ENCODE results near the gene OSBPL10. TPM values are rescaled to one million over a fixed set of nuclear protein-coding genes. Genes with fewer than 3 reads are reported as not detected.

OSBPL10 gene
- polyA plus RNA-seq, 2 of the 4 experiments (the other 2 are of a cell fraction), result 9.2 to 17.0 TPM

DNA sequence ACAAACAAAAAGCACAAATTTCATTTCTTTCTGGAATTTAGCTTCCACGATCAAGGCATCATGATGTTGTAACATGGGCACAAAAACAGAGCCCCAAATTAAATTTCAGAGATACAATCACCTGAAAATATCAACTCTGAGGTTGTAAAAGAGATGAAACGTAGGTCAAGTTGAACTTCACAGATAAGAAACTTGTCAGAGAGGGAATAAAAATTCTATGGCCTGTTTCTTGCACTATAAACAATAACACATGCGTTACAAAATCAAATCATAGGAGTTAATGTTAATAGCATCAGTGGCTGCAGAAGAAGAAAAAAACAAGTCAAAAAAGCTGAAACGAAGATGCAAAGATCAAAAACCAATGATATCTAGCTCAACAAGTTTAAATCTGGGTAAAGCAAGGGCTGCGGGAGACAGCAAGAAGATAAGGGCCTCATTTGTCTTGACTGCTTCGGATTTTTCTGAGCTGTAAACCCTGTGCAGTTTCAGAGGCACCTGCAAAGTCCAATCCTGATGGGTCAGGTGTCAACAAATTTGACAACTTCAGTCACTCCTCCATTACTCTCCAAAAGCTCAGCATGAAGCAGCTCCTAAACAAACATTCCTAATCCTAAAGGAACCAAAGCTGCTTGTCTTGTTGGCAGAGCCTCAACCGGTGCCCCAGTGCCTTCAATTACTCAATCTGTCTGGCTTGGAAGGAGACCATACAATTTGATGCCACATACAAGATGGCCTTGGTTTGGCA, 228.6 kb downstream of the OSBPL10 start:
- H3K4me2 ChIP-seq, result no peak overlapping the region
- no peak for ATAC-seq
- ChIA-PET POLR2A (no interaction called here), CTCF (interaction anchor here (0.7 to 1.3 kb wide), 4 partner anchors 16 to 751 kb away, joined by 3 read pairs; no protein-coding TSS in a partner anchor)
- no peak overlapping the region for H3K4me3 ChIP-seq
- H3K27ac ChIP-seq, result no peak overlapping the region
- no peaks in the 10 kb centered on the region for H3K4me1 ChIP-seq
- no peak for DNase-seq (ENCODE audit: low read depth in 1 of 2, low spot score in 1 of 2)
- FAIRE-seq, result no peak
- TF ChIP-seq, protein P1, sequence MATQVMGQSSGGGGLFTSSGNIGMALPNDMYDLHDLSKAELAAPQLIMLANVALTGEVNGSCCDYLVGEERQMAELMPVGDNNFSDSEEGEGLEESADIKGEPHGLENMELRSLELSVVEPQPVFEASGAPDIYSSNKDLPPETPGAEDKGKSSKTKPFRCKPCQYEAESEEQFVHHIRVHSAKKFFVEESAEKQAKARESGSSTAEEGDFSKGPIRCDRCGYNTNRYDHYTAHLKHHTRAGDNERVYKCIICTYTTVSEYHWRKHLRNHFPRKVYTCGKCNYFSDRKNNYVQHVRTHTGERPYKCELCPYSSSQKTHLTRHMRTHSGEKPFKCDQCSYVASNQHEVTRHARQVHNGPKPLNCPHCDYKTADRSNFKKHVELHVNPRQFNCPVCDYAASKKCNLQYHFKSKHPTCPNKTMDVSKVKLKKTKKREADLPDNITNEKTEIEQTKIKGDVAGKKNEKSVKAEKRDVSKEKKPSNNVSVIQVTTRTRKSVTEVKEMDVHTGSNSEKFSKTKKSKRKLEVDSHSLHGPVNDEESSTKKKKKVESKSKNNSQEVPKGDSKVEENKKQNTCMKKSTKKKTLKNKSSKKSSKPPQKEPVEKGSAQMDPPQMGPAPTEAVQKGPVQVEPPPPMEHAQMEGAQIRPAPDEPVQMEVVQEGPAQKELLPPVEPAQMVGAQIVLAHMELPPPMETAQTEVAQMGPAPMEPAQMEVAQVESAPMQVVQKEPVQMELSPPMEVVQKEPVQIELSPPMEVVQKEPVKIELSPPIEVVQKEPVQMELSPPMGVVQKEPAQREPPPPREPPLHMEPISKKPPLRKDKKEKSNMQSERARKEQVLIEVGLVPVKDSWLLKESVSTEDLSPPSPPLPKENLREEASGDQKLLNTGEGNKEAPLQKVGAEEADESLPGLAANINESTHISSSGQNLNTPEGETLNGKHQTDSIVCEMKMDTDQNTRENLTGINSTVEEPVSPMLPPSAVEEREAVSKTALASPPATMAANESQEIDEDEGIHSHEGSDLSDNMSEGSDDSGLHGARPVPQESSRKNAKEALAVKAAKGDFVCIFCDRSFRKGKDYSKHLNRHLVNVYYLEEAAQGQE (IDR thresholded peaks at IDR 0.05), result no peak
- TF ChIP-seq MYC (IDR thresholded peaks at IDR 0.05; ENCODE audit: borderline replicate concordance, low read length) (no peak), NPAS2 (CRISPR knock-in tag; IDR thresholded peaks at IDR 0.05; ENCODE audit: borderline replicate concordance) (no peak), KDM1A (IDR thresholded peaks at IDR 0.05; ENCODE audit: low read depth) (no peak), ZC3H11A (IDR thresholded peaks at IDR 0.05) (no peak)
- TF ChIP-seq, protein P2, sequence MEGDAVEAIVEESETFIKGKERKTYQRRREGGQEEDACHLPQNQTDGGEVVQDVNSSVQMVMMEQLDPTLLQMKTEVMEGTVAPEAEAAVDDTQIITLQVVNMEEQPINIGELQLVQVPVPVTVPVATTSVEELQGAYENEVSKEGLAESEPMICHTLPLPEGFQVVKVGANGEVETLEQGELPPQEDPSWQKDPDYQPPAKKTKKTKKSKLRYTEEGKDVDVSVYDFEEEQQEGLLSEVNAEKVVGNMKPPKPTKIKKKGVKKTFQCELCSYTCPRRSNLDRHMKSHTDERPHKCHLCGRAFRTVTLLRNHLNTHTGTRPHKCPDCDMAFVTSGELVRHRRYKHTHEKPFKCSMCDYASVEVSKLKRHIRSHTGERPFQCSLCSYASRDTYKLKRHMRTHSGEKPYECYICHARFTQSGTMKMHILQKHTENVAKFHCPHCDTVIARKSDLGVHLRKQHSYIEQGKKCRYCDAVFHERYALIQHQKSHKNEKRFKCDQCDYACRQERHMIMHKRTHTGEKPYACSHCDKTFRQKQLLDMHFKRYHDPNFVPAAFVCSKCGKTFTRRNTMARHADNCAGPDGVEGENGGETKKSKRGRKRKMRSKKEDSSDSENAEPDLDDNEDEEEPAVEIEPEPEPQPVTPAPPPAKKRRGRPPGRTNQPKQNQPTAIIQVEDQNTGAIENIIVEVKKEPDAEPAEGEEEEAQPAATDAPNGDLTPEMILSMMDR (IDR thresholded peaks at IDR 0.05), result no peak
- TF ChIP-seq, protein P3, sequence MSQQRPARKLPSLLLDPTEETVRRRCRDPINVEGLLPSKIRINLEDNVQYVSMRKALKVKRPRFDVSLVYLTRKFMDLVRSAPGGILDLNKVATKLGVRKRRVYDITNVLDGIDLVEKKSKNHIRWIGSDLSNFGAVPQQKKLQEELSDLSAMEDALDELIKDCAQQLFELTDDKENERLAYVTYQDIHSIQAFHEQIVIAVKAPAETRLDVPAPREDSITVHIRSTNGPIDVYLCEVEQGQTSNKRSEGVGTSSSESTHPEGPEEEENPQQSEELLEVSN (IDR thresholded peaks at IDR 0.05; ENCODE audit: borderline replicate concordance, low read depth), result no peak
- 63% methylated on average over 7 of the region's 7 CpGs for WGBS (ENCODE audit: missing lambda C conversion rate)
- H3K9me3 ChIP-seq, result no peaks in the 10 kb centered on the region

GRCh38 chr3:31750341-31750740, 230.7 kb downstream of the OSBPL10 start:
- H3K9me3 ChIP-seq, result no peaks in the 10 kb centered on the region
- no peak overlapping the region for H3K27ac ChIP-seq
- TF ChIP-seq, protein P4, sequence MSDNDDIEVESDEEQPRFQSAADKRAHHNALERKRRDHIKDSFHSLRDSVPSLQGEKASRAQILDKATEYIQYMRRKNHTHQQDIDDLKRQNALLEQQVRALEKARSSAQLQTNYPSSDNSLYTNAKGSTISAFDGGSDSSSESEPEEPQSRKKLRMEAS (IDR thresholded peaks at IDR 0.05), result no peak
- no peak for TF ChIP-seq HES2 (IDR thresholded peaks at IDR 0.05)
- TF ChIP-seq PHF8 (IDR thresholded peaks at IDR 0.05; ENCODE audit: borderline replicate concordance, low read depth), result no peak
- no peak for TF ChIP-seq HOXA7 (CRISPR knock-in tag; IDR thresholded peaks at IDR 0.05)
- TF ChIP-seq POLR2AphosphoS2 (conservative IDR thresholded peaks at IDR 0.05; ENCODE audit: low read length), result no peak
- no peak for TF ChIP-seq EHMT2 (IDR thresholded peaks at IDR 0.05; ENCODE audit: low read depth)
- no peak for TF ChIP-seq BHLHE40 (IDR thresholded peaks at IDR 0.05; ENCODE audit: low read depth, low read length)
- no peak for TF ChIP-seq EP300 (IDR thresholded peaks at IDR 0.05)
- TF ChIP-seq RNF2 (IDR thresholded peaks at IDR 0.05; ENCODE audit: borderline replicate concordance, low read depth), result no peak
- no peak for TF ChIP-seq NPAS2 (CRISPR knock-in tag; IDR thresholded peaks at IDR 0.05; ENCODE audit: borderline replicate concordance)
- TF ChIP-seq, protein P5, sequence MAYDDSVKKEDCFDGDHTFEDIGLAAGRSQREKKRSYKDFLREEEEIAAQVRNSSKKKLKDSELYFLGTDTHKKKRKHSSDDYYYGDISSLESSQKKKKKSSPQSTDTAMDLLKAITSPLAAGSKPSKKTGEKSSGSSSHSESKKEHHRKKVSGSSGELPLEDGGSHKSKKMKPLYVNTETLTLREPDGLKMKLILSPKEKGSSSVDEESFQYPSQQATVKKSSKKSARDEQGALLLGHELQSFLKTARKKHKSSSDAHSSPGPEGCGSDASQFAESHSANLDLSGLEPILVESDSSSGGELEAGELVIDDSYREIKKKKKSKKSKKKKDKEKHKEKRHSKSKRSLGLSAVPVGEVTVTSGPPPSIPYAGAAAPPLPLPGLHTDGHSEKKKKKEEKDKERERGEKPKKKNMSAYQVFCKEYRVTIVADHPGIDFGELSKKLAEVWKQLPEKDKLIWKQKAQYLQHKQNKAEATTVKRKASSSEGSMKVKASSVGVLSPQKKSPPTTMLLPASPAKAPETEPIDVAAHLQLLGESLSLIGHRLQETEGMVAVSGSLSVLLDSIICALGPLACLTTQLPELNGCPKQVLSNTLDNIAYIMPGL (CRISPR knock-in tag; IDR thresholded peaks at IDR 0.05; ENCODE audit: borderline replicate concordance), result no peak
- TF ChIP-seq CHD4 (IDR thresholded peaks at IDR 0.05; ENCODE audit: borderline replicate concordance), result no peak
- no peak for TF ChIP-seq SMC3 (IDR thresholded peaks at IDR 0.05)
- TF ChIP-seq MYC (IDR thresholded peaks at IDR 0.05; ENCODE audit: borderline replicate concordance, low read length), result no peak
- TF ChIP-seq HEYL (CRISPR knock-in tag; IDR thresholded peaks at IDR 0.05), result no peak
- TF ChIP-seq NFE2L2 (conservative IDR thresholded peaks at IDR 0.05; ENCODE audit: low read length), result no peak
- no peak for TF ChIP-seq POLR2A (IDR thresholded peaks at IDR 0.05; ENCODE audit: low read length)
- TF ChIP-seq JUNB (IDR thresholded peaks at IDR 0.05), result no peak
- TF ChIP-seq, protein P6, sequence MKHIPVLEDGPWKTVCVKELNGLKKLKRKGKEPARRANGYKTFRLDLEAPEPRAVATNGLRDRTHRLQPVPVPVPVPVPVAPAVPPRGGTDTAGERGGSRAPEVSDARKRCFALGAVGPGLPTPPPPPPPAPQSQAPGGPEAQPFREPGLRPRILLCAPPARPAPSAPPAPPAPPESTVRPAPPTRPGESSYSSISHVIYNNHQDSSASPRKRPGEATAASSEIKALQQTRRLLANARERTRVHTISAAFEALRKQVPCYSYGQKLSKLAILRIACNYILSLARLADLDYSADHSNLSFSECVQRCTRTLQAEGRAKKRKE (CRISPR knock-in tag; IDR thresholded peaks at IDR 0.05; ENCODE audit: low read depth), result no peak
- ATAC-seq, result no peak
- ChIA-PET POLR2A (no interaction called here), CTCF (interaction anchor here (0.6 kb wide), 2 partner anchors 18 to 57 kb away, joined by 3 to 4 read pairs; no protein-coding TSS in a partner anchor)
- no peak for DNase-seq (ENCODE audit: low read depth in 1 of 2, low spot score in 1 of 2)
- no peak for FAIRE-seq
- no peaks in the 10 kb centered on the region for H3K4me1 ChIP-seq
- no peak overlapping the region for H3K4me2 ChIP-seq
- no peak overlapping the region for H3K4me3 ChIP-seq
- WGBS (ENCODE audit: missing lambda C conversion rate), result 54% methylated on average over 2 of the region's 2 CpGs

All from A549 (cell line).